Adipose tissue (tissue), 3 donors: ENCODE data around the gene KIF1A. TPM values are rescaled to one million over a fixed set of nuclear protein-coding genes. Genes with fewer than 3 reads are reported as not detected.

ENCODE experiments used
- H3K27ac ChIP-seq: one replicate; pipeline ENCODE4 v1.5.1; 2013; ENCODE audit warnings: low read depth, low read length
- WGBS, 3 donors: extraction: QIAGEN DNeasy Blood & Tissue Kit; methylation state at CpG; one replicate each; pipeline ENCODE4 v1.1.7; 2013; 5-methylcytosine and 5-hydroxymethylcytosine counted together
- polyA plus RNA-seq, 3 donors: library from polyadenylated mRNA; stranded (reverse); fragments of 200-250 nt; gene quantifications; one replicate each; pipeline ENCODE4 v1.2.3, GENCODE V29; 2013
- donor health status: healthy with polysubstance abuse.
- donor health status: Bipolar disorder and iron deficiency.
- donor health status: healthy.

KIF1A gene
- polyA plus RNA-seq, 3 donors = 0.11 to 18.6 (median 0.18) TPM

- 89 to 92% (median 91%) methylated on average over 15 to 17 of the region's 17 CpGs for WGBS, 3 donors
- no peak overlapping the region for H3K27ac ChIP-seq
Observed at GRCh38 chr2:240811346-240812300, 8.4 kb downstream of the KIF1A start.

DNA sequence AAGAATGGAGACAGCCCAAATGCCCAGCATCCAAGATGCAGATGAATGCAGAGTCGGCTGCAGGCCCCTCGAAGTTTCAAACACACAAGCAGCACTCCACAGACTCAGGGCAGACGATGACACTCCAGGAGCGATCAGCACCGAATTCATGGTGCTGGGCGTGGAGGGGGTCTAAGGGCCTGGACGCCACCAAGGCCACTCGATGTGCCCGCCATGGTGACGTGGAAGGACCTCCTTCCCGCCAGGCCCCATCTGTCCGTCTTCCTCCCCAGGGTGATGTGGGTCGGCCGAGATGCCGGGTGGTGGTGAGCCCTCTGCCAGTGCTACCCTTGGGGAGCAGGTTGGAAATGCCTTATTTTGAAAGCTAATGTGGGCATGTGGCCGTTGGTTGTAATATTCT, 9.4 kb downstream of the KIF1A start:
- H3K27ac ChIP-seq = no peak overlapping the region
- 88 to 92% (median 90%) methylated on average over 16 of the region's 16 CpGs for WGBS, 3 donors

DNA sequence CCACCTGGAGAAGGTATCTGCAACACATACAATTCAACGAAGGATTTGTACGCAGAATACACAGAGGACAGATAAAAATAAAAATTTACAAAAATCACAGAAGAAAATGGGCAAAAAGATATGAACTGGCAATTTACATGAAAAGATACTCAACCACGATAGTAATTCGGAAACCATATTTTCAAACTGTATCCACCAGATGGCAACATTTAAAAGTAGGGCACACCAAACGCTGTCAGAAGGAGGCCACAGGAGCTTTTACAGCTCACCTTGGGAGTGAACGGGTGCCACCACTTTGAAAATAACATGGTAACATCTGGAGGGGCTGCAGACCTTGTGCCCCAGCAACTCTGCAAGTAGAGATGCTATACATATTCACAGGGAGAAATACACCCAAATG, 9.8 kb downstream of the KIF1A start:
- WGBS, 3 donors = 53 to 60% (median 59%) methylated on average over 6 of the region's 6 CpGs

GRCh38 chr2:240809276-240809675, 10.7 kb downstream of the KIF1A start:
- no peak overlapping the region for H3K27ac ChIP-seq
- 83 to 92% (median 86%) methylated on average over 9 of the region's 9 CpGs for WGBS, 3 donors

More for the DNA sequence above, 9.8 kb downstream of the KIF1A start:
- no peak overlapping the region for H3K27ac ChIP-seq

- H3K27ac ChIP-seq = no peak overlapping the region
- WGBS, 3 donors = 88 to 96% (median 91%) methylated on average over 2 of the region's 2 CpGs
Observed at GRCh38 chr2:240806459-240806858, 13.6 kb downstream of the KIF1A start.

GRCh38 chr2:240806006-240806405, 14.0 kb downstream of the KIF1A start:
- 88 to 93% (median 90%) methylated on average over 4 of the region's 4 CpGs for WGBS, 3 donors
- H3K27ac ChIP-seq = no peak overlapping the region

DNA sequence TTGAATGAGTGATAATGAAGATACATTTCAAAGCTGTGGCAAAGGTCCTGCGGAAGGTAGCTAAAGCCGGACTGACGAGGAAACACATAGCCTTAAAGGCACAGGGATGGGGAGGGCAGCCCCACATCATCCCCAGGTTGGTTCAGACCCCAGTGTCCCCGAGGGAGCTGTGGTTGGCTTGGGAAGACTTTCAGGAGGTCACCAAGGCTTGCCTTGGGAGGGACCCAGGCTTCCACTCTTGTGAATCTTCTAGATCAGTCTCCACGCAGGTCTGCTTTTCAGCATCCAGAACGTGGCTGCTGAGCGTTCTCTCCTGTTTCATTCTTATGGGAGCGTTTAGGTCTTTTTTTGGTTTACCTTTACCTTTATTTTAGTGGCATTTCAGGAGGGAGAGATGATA, 16.8 kb downstream of the KIF1A start:
- WGBS, 3 donors = 84 to 90% (median 87%) methylated on average over 8 of the region's 8 CpGs
- H3K27ac ChIP-seq = no peak overlapping the region

DNA sequence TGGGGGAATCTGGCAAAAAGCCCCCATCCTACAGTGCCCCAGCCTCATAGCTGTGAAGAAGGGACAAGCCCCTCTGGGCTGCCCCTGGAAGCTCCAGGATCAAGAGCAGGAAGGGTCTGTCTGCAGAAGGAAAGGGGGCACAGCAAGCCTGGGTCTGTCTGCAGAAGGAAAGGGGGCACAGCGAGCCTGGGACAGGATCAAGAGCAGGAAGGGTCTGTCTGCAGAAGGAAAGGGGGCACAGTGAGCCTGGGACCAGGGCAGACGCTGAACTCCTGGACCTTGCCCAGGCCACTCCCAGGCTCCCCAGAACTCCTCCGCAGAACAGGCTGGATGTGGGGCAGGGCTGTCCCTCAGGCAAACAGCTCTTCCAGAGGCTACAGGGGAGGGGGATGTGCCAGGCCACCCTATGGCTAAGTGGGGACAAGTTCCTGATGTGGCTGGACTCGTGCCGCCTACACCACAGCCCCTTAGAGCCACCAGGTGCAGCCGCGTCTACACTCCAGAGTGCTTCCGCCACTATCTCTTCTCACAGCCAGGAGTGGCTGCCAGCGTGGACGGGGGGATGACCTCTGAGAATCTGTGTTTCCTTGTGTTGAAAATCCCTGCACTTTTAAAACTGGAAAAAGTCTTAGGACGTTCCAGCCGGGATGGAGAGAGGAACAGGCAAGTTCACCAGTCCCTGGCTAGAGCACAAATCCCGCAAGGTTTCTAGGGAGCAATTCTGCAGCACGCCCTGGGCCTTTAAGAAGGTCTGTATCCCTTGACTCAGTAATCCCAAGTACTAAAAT, 20.8 kb downstream of the KIF1A start:
- H3K27ac ChIP-seq = no peak overlapping the region
- 51 to 73% (median 52%) methylated on average over 14 of the region's 14 CpGs for WGBS, 3 donors

GRCh38 chr2:240798327-240798905, 21.6 kb downstream of the KIF1A start:
- WGBS, 3 donors = 80 to 84% (median 83%) methylated on average over 17 of the region's 17 CpGs
- no peak overlapping the region for H3K27ac ChIP-seq

GRCh38 chr2:240797914-240798313, 22.1 kb downstream of the KIF1A start:
- WGBS, 3 donors = 74 to 87% (median 83%) methylated on average over 12 of the region's 12 CpGs
- no peak overlapping the region for H3K27ac ChIP-seq

DNA sequence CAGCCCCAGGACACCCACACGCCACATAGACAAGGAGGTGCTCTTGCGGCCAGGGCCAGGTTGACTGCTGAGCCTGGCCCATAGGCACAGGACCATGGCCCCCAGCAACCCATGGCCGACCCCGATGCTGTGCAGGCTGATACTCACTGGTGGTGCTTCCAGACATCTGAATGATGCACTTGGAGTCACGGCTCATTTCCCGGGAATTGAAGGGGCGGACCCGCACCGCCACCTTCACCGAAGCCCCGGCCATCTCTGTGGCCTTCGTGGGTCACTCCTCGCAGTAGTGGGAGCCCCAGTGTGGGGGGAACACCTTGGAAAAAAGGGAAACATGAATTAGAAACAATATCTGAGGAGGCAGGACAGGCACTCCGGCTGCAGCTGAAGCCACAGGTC, 22.5 kb downstream of the KIF1A start:
- H3K27ac ChIP-seq = no peak overlapping the region
- WGBS, 3 donors = 93 to 95% (median 95%) methylated on average over 14 of the region's 14 CpGs

GRCh38 chr2:240796543-240797499, 23.2 kb downstream of the KIF1A start:
- H3K27ac ChIP-seq = no peak overlapping the region
- 86 to 87% (median 87%) methylated on average over 19 of the region's 19 CpGs for WGBS, 3 donors

DNA sequence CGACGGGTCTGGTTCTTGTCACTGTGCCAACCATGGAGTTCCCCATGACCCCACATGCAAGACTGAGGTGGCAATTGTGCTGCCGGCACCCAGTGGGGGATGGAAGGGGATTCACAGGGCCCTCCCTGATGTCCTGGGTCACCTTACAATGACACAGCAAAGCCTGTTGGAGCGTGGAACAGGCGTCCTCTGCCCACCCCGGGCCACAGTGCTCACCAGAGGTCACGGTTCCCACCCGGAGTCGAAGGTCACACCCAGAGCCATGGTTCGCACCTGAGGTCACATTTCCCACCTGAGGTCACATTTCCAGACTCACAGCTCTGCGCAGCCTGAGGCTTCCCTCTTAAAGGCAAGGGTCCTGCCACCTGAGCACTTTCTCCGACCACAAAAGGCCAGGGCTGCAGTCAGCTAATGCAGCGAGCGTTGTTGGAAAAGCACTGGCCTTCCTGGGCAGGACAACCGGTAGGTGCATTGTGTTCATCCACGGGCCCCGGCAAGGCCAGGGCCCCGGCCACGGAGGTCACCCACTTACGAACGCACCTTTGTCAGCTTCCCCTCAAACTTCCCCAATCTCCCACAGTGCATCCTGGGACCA, 24.0 kb downstream of the KIF1A start:
- H3K27ac ChIP-seq = no peak overlapping the region
- WGBS, 3 donors = 89 to 91% (median 90%) methylated on average over 21 of the region's 21 CpGs

- H3K27ac ChIP-seq = no peak overlapping the region
- WGBS, 3 donors = 84 to 88% (median 85%) methylated on average over 11 of the region's 11 CpGs
Observed at GRCh38 chr2:240795454-240795853, 24.6 kb downstream of the KIF1A start.

- no peak overlapping the region for H3K27ac ChIP-seq
- 49 to 79% (median 78%) methylated on average over 17 of the region's 17 CpGs for WGBS, 3 donors
Observed at GRCh38 chr2:240794178-240794721, 25.8 kb downstream of the KIF1A start.

DNA sequence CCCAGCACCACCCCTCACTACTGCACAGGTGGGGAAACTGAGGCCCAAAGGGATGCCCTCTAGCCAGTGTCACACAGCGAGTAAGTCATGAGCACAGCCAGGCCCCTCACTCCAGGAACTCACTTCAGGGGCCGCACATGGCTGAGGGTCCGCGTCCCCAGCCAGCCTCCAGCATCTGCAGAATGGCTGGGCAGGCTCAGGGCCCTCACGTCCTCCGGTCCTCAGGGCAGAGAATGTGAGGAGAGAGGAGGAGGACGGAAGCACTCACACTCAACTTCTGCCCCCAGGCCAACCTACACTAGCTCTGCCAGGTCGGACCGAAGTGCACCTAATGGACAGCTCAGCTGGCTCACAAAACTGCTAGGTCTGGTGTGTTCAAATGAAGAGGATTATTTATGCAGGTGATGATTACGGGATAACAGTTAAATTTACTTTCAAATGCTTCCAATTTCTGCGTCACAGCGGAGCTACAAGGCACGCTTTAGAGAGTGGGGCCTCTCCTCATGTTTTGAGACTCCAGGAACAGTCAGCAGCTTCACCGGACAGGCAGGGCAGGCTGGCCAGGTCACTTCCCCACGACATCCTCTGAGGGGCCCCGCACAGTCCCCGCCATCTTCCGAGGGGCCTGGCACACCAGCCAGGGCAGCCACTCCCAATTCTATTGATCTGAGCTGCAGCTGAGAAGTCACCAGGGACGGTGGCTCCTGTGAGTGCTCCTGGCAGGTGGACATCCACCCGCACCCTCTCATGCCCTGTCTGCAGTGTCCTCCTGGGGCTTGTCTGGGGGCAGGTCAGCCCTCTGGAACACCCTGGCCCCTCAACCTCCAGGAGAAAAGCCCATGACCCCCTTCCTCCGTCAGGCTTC, 26.5 kb downstream of the KIF1A start:
- 73 to 86% (median 84%) methylated on average over 21 of the region's 21 CpGs for WGBS, 3 donors

More for the DNA sequence above, 26.5 kb downstream of the KIF1A start:
- no peak overlapping the region for H3K27ac ChIP-seq
